Tibial artery (tissue), 4 donors: ENCODE results near the gene CDC42BPG.
A peak's percentile ranks its signal among the peaks of the same experiment; 100 is the strongest.
"Not testable (repeated sequence)": the region's sequence is repeated elsewhere in the genome, so short reads cannot be mapped to it uniquely, and the experiment has no call there.

Source experiments
- DNase-seq, 2 donors: peaks; one replicate each; pipeline ENCODE4 v3.0.0-alpha.2; 2019
- H3K27ac ChIP-seq, 2 donors: fragments of 200-600 bp; sonication (generic) in 1 of 2; 1 replicate in 1 of 2; 2 replicates in 1 of 2; pipeline ENCODE4 v1.5.1; 2018 to 2019; ENCODE audit warnings: mild to moderate bottlenecking in 1 of 2
- H3K27me3 ChIP-seq, 2 donors: fragments of 200-600 bp; sonication (generic) in 1 of 2; one replicate each; pipeline versions ENCODE4 v1.5.1 to v1.6.0; 2016 to 2019
- H3K36me3 ChIP-seq, 3 donors: fragments of 200-600 bp; sonication (generic) in 2 of 3; one replicate each; pipeline ENCODE4 v1.5.1; 2016 to 2019; ENCODE audit warnings: mild to moderate bottlenecking in 2 of 3
- H3K4me1 ChIP-seq, 4 donors: fragments of 200-600 bp; sonication (generic) in 2 of 4; 1 replicate in 3 of 4; 2 replicates in 1 of 4; pipeline ENCODE4 v1.5.1; 2016 to 2019
- H3K4me3 ChIP-seq, 2 donors: fragments of 200-600 bp; sonication (generic) in 1 of 2; 1 replicate in 1 of 2; 2 replicates in 1 of 2; pipeline ENCODE4 v1.5.1; 2018 to 2019; ENCODE audit warnings: mild to moderate bottlenecking in 2 of 2
- H3K9me3 ChIP-seq, 3 donors: fragments of 200-600 bp; sonication (generic) in 1 of 3; one replicate each; pipeline ENCODE4 v1.5.1; 2016 to 2019
- intact Hi-C: fragments of 100-400 bp; cut with DNase I; formaldehyde crosslinking; loops from one replicate; pipeline ENCODE4 v1.15.0; 2023; ENCODE audit warnings: low total_unique reads
- TF ChIP-seq, protein P1 (sequence below), 2 experiments: fragments of 200-600 bp in 1 of 2; fragments of 450-650 bp in 1 of 2; IDR thresholded peaks; one replicate each; pipeline ENCODE4 v1.5.1; 2017 to 2019; ENCODE audit warnings: antibody characterized with exemption in 2 of 2, mild to moderate bottlenecking in 1 of 2, moderate library complexity in 1 of 2

The CDC42BPG gene

DNA sequence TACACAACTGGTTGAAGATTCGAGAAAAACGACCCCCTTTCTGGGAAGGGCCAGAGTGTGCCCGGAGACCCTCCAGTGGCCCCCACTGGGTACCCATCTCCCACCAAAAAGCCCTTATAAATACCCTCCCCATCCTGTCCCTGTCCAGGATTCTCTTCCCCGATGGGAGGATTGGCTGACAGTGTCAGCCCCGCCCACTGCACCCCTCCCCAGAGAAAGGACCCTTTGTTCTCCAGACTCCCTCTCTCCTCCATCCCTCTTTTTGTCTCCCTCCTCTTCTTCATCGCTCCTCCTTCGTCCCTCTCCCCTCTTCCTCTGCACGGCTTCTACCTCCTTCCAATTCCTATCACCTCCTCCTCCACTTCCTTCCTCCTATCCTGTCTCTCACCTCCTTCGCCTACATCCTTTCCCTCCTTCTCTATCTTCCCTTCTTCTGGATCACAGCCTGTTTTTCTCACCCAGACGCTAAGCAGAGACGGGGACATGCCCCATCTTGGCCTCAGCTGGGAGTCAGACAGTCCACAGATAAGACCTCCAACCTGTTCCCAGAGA lies 20.8 kb downstream of the CDC42BPG start:
- H3K27me3 ChIP-seq, result no peaks in the 10 kb centered on the region
- TF ChIP-seq, protein P1, sequence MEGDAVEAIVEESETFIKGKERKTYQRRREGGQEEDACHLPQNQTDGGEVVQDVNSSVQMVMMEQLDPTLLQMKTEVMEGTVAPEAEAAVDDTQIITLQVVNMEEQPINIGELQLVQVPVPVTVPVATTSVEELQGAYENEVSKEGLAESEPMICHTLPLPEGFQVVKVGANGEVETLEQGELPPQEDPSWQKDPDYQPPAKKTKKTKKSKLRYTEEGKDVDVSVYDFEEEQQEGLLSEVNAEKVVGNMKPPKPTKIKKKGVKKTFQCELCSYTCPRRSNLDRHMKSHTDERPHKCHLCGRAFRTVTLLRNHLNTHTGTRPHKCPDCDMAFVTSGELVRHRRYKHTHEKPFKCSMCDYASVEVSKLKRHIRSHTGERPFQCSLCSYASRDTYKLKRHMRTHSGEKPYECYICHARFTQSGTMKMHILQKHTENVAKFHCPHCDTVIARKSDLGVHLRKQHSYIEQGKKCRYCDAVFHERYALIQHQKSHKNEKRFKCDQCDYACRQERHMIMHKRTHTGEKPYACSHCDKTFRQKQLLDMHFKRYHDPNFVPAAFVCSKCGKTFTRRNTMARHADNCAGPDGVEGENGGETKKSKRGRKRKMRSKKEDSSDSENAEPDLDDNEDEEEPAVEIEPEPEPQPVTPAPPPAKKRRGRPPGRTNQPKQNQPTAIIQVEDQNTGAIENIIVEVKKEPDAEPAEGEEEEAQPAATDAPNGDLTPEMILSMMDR (IDR thresholded peaks at IDR 0.05), result no peak
- no peaks in the 10 kb centered on the region for H3K9me3 ChIP-seq
- intact Hi-C loops, result no loop called here
- no peak overlapping the region for H3K4me3 ChIP-seq
- H3K27ac ChIP-seq, result no peak overlapping the region
- no peak for DNase-seq
- H3K36me3 ChIP-seq, result peaks cover 0 to 24% (median 0%) of the 10 kb centered on the region in 3 donors
- H3K4me1 ChIP-seq, result no peaks in the 10 kb centered on the region

DNA sequence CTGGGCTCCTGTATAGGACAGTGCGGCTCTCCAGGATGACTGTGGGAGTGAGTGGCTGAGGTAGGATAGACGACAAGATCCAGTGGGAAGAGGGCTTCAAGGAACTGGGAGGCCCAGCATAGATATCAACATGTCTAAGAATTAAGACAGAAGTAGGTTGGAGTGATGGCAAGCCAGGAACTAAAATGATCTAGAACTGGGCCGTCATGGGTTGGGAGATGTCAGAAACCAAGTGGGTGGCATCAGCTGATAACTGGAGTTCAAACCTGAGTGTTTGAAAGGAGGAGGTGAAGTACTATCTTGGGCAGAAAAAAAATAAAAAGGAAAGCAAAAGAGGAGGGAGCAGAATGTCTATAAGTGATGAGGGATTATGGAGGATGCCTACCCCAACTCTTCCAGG lies 27.0 kb downstream of the CDC42BPG start:
- DNase-seq, result no peak
- intact Hi-C loops, result no loop called here
- TF ChIP-seq, protein P1 (IDR thresholded peaks at IDR 0.05), result no peak
- no peaks in the 10 kb centered on the region for H3K36me3 ChIP-seq
- H3K27me3 ChIP-seq, result no peaks in the 10 kb centered on the region
- H3K4me3 ChIP-seq, result no peak overlapping the region
- H3K4me1 ChIP-seq, result no peaks in the 10 kb centered on the region
- H3K27ac ChIP-seq, result no peak overlapping the region
- no peaks in the 10 kb centered on the region for H3K9me3 ChIP-seq

DNA sequence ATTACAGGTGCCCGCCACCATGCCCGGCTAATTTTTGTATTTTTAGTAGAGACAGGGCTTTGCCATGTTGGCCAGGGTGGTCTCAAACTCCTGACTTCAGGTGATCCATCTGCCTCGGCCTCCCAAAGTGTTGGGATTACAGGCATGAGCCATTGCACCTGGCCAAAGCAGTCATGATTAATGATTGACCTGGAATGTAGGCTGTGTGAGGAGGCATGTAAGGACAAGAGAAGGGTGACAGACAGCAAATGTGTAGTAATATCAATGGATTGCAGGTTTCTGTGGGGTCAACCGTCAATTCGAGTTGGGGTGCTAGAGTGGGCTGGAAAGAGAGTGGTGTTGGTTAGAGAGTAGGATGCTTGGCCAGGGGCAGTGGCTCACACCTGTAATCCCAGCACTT lies 29.0 kb downstream of the CDC42BPG start:
- H3K27ac ChIP-seq, H3K9me3 ChIP-seq, intact Hi-C loops: not testable (repeated sequence)

DNA sequence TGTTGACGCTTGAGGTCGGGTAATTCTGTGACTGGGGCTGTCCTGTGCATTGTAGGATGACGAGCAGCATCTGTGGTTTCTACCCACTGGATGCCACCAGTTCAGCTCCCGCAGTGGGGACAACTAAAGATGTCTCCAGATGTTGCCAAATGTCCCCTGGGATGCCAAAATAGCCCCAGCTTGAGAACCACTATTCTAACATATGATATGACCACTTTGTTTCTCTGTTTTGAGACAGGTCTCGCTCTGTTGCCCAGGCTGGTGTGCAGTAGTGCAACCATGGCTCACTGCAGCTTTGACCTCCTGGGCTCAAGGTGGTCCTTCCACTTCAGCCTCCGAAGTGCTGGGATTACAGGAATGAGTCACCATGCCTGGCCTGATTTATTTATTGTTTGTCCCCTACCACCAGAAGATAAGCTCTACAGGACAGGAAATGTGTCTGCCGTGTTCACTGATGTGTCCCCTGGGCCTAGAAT lies 29.7 kb downstream of the CDC42BPG start:
- Histone ChIP-seq H3K27ac (no peak overlapping the region), H3K9me3 (no peaks in the 10 kb centered on the region), H3K36me3 (no peaks in the 10 kb centered on the region), H3K27me3 (no peaks in the 10 kb centered on the region), H3K4me3 (no peak overlapping the region), H3K4me1 (peaks cover 0 to 5% (median 3%) of the 10 kb centered on the region in 4 donors)
- intact Hi-C loops, result no loop called here
- TF ChIP-seq, protein P1 (IDR thresholded peaks at IDR 0.05), result no peak
- no peak for DNase-seq

More for the DNA sequence above, 29.0 kb downstream of the CDC42BPG start:
- not testable (repeated sequence) for DNase-seq, H3K36me3 ChIP-seq, H3K4me1 ChIP-seq, H3K27me3 ChIP-seq, H3K4me3 ChIP-seq

DNA sequence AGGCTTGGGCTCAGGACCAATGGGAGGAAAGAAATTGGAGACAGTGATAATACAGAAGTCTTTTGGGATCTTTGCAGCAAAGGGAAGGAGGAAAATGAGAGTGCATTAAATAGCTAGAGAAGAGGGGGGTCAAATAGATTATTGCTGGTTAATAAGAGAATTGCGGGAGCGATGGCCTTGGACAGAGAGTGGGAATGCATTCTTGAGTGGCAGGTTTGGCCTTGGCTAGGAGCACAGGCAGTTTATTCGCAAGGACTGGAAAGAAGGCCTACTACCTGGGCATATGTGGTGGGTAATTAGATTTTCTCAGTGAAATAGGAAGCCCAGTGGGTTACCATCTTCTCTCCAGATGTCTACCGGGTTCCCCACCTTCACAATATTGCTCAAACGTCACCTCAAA lies 30.6 kb downstream of the CDC42BPG start:
- Histone ChIP-seq H3K4me3 (no peak overlapping the region), H3K27ac (no peak overlapping the region), H3K4me1 (peaks cover 0 to 14% (median 9%) of the 10 kb centered on the region in 4 donors), H3K27me3 (no peaks in the 10 kb centered on the region), H3K36me3 (no peaks in the 10 kb centered on the region), H3K9me3 (no peaks in the 10 kb centered on the region)
- DNase-seq, result no peak
- intact Hi-C loops, result no loop called here
- TF ChIP-seq, protein P1 (IDR thresholded peaks at IDR 0.05), result no peak

DNA sequence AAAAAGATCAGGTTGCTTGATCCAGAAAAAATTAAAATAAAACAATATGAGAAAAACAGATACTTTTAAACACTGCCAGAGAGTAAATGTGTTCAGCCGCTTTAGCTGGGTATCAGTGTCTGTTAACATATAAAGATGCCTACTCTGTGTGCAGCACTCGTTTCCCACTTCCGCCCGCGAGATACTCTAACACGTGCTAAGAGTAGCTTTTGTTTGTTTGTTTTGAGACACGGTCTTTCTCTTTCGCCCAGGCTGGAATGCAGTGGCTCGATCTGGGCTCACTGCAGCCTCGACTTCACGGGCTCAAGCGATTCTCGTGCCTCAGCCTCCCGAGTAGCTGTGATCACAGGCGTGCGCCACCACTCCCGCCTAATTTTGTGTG lies 33.6 kb downstream of the CDC42BPG start:
- peak in 1 of 2 donors; percentile 29 for DNase-seq
- intact Hi-C loops, result no loop called here
- Histone ChIP-seq H3K4me3 (peak overlapping the region; percentile 86 to 96), H3K27me3 (no peaks in the 10 kb centered on the region), H3K27ac (peak overlapping the region; percentile 70 to 86), H3K36me3 (peaks cover 0 to 21% (median 7%) of the 10 kb centered on the region in 3 donors), H3K4me1 (peaks cover 0 to 17% (median 9%) of the 10 kb centered on the region in 4 donors), H3K9me3 (no peaks in the 10 kb centered on the region)
- TF ChIP-seq, protein P1 (IDR thresholded peaks at IDR 0.05), result no peak
